HCT116 (cell line): Measurements from ENCODE around the gene EGR4. TPM values are rescaled to one million over a fixed set of nuclear protein-coding genes. Genes with fewer than 3 reads are reported as not detected.

Source experiments
- ATAC-seq: fragments of 200-7000 bp; cut with Tn5 transposase; 2 replicates; pipeline ENCODE4 v1.9.1; 2020; ENCODE audit warnings: mild to moderate bottlenecking, moderate library complexity
- BruUV-seq: library from RNA; stranded (reverse); fragments of 400-500 nt; replicated peaks from 2 replicates; lab custom pipeline; 2021; lab: Mats Ljungman, UMichigan
- CTCF ChIA-PET: fragments of 300-600 bp; sonication (Branson Sonifier 250); formaldehyde crosslinking; loops from one replicate; lab custom pipeline; 2021; ENCODE audit warnings: antibody characterized with exemption; lab: Charles Lee
- POLR2A ChIA-PET: fragments of 300-600, 350-600 bp; sonication (Branson Sonifier 250); formaldehyde crosslinking; loops from one replicate; lab custom pipeline; 2021; ENCODE audit warnings: antibody characterized with exemption; lab: Charles Lee
- RAD21 ChIA-PET, 2 experiments: fragments of 300-600 bp; sonication (Branson Sonifier 250); formaldehyde crosslinking; loops; one replicate each; lab custom pipeline; 2023; ENCODE audit warnings: low total read pairs in 2 of 2; ENCODE audit not compliant: uncharacterized antibody in 2 of 2, unreplicated experiment in 2 of 2, low non-redundant PET in 1 of 2; lab: Charles Lee
- DNase-seq: peaks from one replicate; pipeline ENCODE4 v3.0.0-alpha.2; 2010; ENCODE audit warnings: low read depth, low spot score
- H2AFZ ChIP-seq: fragments of 200-600 bp; shearing (Covaris generic), sonication (generic); 2 replicates; pipeline ENCODE4 v1.6.1; 2017; ENCODE audit warnings: low read depth, mixed run types, mixed read lengths, antibody characterized with exemption, low read length; ENCODE audit not compliant: poor library complexity, severe bottlenecking
- H3K27ac ChIP-seq: 2 replicates; pipeline ENCODE4 v1.5.1; 2012; ENCODE audit warnings: low read depth, low read length
- H3K27me3 ChIP-seq: fragments of 200-600 bp; sonication (generic); 2 replicates; pipeline ENCODE4 v1.6.1; 2016; ENCODE audit warnings: mixed run types, low read length, mixed read lengths; ENCODE audit not compliant: insufficient read depth
- H3K36me3 ChIP-seq, 2 experiments: fragments of 200-500 bp in 1 of 2; fragments of 200-600 bp in 1 of 2; sonication (Bioruptor generic) in 1 of 2; sonication (generic) in 1 of 2; 2 replicates each; pipeline versions ENCODE4 v1.5.1 to v1.6.1; 2014 to 2016; ENCODE audit warnings: low read length in 2 of 2, inconsistent platforms in 1 of 2, mixed read lengths in 1 of 2, mixed run types in 1 of 2; ENCODE audit not compliant: insufficient read depth in 2 of 2, control insufficient read depth in 1 of 2
- H3K4me1 ChIP-seq, 2 experiments: fragments of 200-600 bp in 1 of 2; sonication (generic) in 1 of 2; 2 replicates each; pipeline versions ENCODE4 v1.5.1 to v1.6.1; 2012 to 2017; ENCODE audit warnings: low read length in 2 of 2, inconsistent platforms in 1 of 2, mild to moderate bottlenecking in 1 of 2, mixed read lengths in 1 of 2, mixed run types in 1 of 2, moderate library complexity in 1 of 2; ENCODE audit not compliant: insufficient read depth in 2 of 2, control insufficient read depth in 1 of 2
- H3K4me2 ChIP-seq: fragments of 200-600 bp; sonication (generic); 2 replicates; pipeline ENCODE4 v1.6.1; 2017; ENCODE audit warnings: mixed run types, low read length, mixed read lengths
- H3K4me3 ChIP-seq, 2 experiments: fragments of 200-600 bp in 1 of 2; sonication (generic) in 1 of 2; replicated peaks in 1 of 2; 2 replicates each; pipeline ENCODE4 v1.5.1; 2011 to 2016; ENCODE audit warnings: low read length in 2 of 2, control low read depth in 1 of 2, low read depth in 1 of 2, mild to moderate bottlenecking in 1 of 2, mixed read lengths in 1 of 2, mixed run types in 1 of 2
- H3K79me2 ChIP-seq: fragments of 200-600 bp; sonication (generic); 2 replicates; pipeline ENCODE4 v1.6.1; 2017; ENCODE audit warnings: mild to moderate bottlenecking, mixed run types, low read length, moderate library complexity, mixed read lengths; ENCODE audit not compliant: insufficient read depth
- H3K9ac ChIP-seq: fragments of 200-600 bp; sonication (generic); 2 replicates; pipeline ENCODE4 v1.6.1; 2016; ENCODE audit warnings: low read length, mixed read lengths
- H3K9me2 ChIP-seq: fragments of 200-600 bp; sonication (generic), shearing (Covaris generic); 2 replicates; pipeline ENCODE4 v1.6.1; 2017; ENCODE audit warnings: mixed run types, mild to moderate bottlenecking, moderate library complexity; ENCODE audit not compliant: insufficient read depth
- H3K9me3 ChIP-seq, 2 experiments: fragments of 200-500 bp in 1 of 2; fragments of 200-600 bp in 1 of 2; sonication (Bioruptor generic) in 1 of 2; sonication (generic) in 1 of 2; 2 replicates each; pipeline ENCODE4 v1.6.1; 2014 to 2017; ENCODE audit warnings: low read length in 2 of 2, mixed read lengths in 2 of 2, inconsistent platforms in 1 of 2, low read depth in 1 of 2, mild to moderate bottlenecking in 1 of 2, mixed run types in 1 of 2, moderate library complexity in 1 of 2; ENCODE audit not compliant: control insufficient read depth in 1 of 2, insufficient read depth in 1 of 2
- H4K20me1 ChIP-seq: fragments of 200-600 bp; sonication (generic), shearing (Covaris generic); 2 replicates; pipeline ENCODE4 v1.6.1; 2017; ENCODE audit warnings: mixed run types, mild to moderate bottlenecking, moderate library complexity; ENCODE audit not compliant: insufficient read depth
- ATF3 ChIP-seq: IDR thresholded peaks from 2 replicates; pipeline ENCODE4 v1.6.1; 2012
- CBX3 ChIP-seq: IDR thresholded peaks from 2 replicates; pipeline ENCODE4 v1.6.1; 2012; ENCODE audit warnings: low read depth
- CEBPB ChIP-seq: IDR thresholded peaks from 2 replicates; pipeline ENCODE4 v1.6.1; 2012; ENCODE audit warnings: low read depth
- CTCF ChIP-seq, 3 experiments: fragments of 200-600 bp in 1 of 3; sonication (generic) in 1 of 3; IDR thresholded peaks in 2 of 3; conservative IDR thresholded peaks in 1 of 3; 2 replicates each; pipeline ENCODE4 v1.5.1; 2012 to 2017; ENCODE audit warnings: low read depth in 2 of 3, low read length in 2 of 3, antibody characterized with exemption in 1 of 3, borderline replicate concordance in 1 of 3, control low read depth in 1 of 3, mild to moderate bottlenecking in 1 of 3, mixed read lengths in 1 of 3, mixed run types in 1 of 3, moderate library complexity in 1 of 3; ENCODE audit not compliant: insufficient read depth in 1 of 3
- EGR1 ChIP-seq: IDR thresholded peaks from 2 replicates; pipeline ENCODE4 v1.6.1; 2012; ENCODE audit warnings: low read depth
- EZH2phosphoT487 ChIP-seq: fragments of 200-600 bp; IDR thresholded peaks from 2 replicates; pipeline ENCODE4 v1.6.1; 2018; ENCODE audit warnings: antibody characterized with exemption, borderline replicate concordance
- FOSL1 ChIP-seq: IDR thresholded peaks from 2 replicates; pipeline ENCODE4 v1.6.1; 2012; ENCODE audit warnings: low read depth
- MAX ChIP-seq: IDR thresholded peaks from 2 replicates; pipeline ENCODE4 v1.6.1; 2012
- POLR2A ChIP-seq: IDR thresholded peaks from 2 replicates; pipeline ENCODE4 v1.7.0; 2011; ENCODE audit warnings: borderline replicate concordance; ENCODE audit not compliant: insufficient read depth, insufficient read length; ENCODE audit errors: extremely low read depth
- POLR2AphosphoS5 ChIP-seq: IDR thresholded peaks from 2 replicates; pipeline ENCODE4 v1.6.1; 2011; ENCODE audit warnings: mild to moderate bottlenecking, low read depth, low read length, moderate library complexity
- RAD21 ChIP-seq: IDR thresholded peaks from 2 replicates; pipeline ENCODE4 v1.6.1; 2012; ENCODE audit warnings: low read depth, mild to moderate bottlenecking
- SIN3A ChIP-seq: IDR thresholded peaks from 2 replicates; pipeline ENCODE4 v1.6.1; 2012; ENCODE audit warnings: low read depth
- SP1 ChIP-seq: IDR thresholded peaks from 2 replicates; pipeline ENCODE4 v1.6.1; 2012; ENCODE audit warnings: low read depth
- TCF7L2 ChIP-seq: IDR thresholded peaks from 2 replicates; pipeline ENCODE4 v1.7.0; 2011; ENCODE audit warnings: borderline replicate concordance, inconsistent platforms; ENCODE audit not compliant: insufficient read depth, insufficient read length; ENCODE audit errors: extremely low read depth
- ZBTB33 ChIP-seq: IDR thresholded peaks from 2 replicates; pipeline ENCODE4 v1.6.1; 2011; ENCODE audit warnings: mild to moderate bottlenecking, low read length, moderate library complexity; ENCODE audit not compliant: insufficient replicate concordance; ENCODE audit errors: extremely low read depth
- ZNF274 ChIP-seq: fragments of 200-500 bp; sonication (Bioruptor generic); IDR thresholded peaks from 2 replicates; pipeline ENCODE4 v1.6.1; 2014; ENCODE audit warnings: mild to moderate bottlenecking, low read depth, low read length, inconsistent platforms
- intact Hi-C: fragments of 100-400 bp; cut with micrococcal nuclease; formaldehyde crosslinking; loops from 2 replicates; pipeline ENCODE4 v1.10.0; 2022
- total RNA-seq: library from RNA; stranded (reverse); gene quantifications from one replicate; pipeline ENCODE4 v1.2.1, GENCODE V29; 2021; ENCODE audit not compliant: unreplicated experiment
- TF ChIP-seq, protein P1 (sequence below): IDR thresholded peaks from 2 replicates; pipeline ENCODE4 v1.6.1; 2012; ENCODE audit warnings: low read depth

The EGR4 gene
- total RNA-seq, 1 experiment from 2014 or later, result 0.37 TPM

DNA sequence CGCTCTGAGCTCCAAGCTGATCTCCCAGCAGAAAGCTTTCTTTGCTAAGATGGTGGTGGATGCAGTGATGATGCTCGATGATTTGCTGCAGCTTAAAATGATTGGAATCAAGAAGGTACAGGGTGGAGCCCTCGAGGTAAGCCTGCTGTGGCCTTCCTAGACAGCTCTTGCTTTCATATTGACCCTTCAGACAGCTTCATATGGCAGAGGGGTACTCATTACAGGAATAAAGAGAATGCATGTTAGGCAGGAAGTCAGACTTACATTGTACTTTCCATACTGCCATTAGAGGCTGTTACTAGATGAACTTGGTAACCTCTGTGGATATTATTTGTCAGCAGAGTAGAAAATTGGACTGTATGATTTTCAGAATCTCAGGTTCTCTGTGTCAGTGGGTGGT, 48.8 kb downstream of the EGR4 start (continued):
- TF ChIP-seq POLR2A, result no peak
- TF ChIP-seq, all 23 proteins: peak for 0

DNA sequence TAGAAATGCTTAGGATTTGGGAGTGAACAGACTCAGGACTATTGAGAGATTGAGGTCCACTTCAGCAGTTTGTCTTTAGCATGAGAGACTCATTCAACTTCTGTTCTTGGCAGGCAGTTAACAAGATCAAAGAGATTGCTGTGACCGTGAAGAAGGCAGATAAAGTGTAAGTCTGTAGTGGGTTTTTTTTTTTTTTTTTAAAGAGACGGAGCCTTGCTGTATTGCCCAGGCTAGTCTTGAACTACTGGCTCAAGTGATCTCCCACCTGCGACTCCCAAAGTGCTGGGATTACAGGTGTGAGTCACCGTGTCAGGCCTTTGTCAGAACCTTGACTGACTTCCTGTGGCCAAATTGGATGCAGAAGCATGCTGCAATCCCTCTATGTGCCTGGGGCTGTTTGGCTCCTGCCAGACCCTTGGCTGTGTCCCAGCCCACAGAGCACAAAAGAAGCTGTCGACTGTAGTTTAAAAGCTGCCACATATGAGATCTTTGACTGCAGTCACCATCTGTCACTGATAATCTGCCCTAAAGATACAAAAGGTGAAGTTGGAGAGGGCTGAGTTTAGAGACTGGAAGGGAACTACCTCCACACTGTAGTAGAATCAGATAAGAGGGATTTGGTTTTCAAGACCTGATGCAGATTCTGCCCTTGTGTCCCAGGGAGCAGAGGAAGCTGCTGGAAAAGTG, 49.3 kb downstream of the EGR4 start:
- Histone ChIP-seq H3K27me3 (no peaks in the 10 kb centered on the region), H2AFZ (no peak overlapping the region), H4K20me1 (peaks cover 35% of the 10 kb centered on the region; the same call in 1 of the 2 replicates), H3K4me3 (no peak overlapping the region), H3K4me1 (no peaks in the 10 kb centered on the region), H3K36me3 (peaks cover 77 to 83% of the 10 kb centered on the region in 2 experiments), H3K9me2 (no peaks in the 10 kb centered on the region), H3K9ac (no peak overlapping the region), H3K79me2 (peaks cover 97% of the 10 kb centered on the region), H3K27ac (no peak overlapping the region), H3K9me3 (no peaks in the 10 kb centered on the region), H3K4me2 (no peak overlapping the region)
- DNase-seq, result no peak
- RAD21 ChIA-PET, result no interaction called here
- POLR2A ChIA-PET, result interaction anchor here (0.9 to 1.8 kb wide), 3 partner anchors 10 to 14 kb away, joined by 3 to 6 read pairs (median 3); partner anchors contain the start of gene CCT7
- TSS peak; percentile 1 for BruUV-seq
- intact Hi-C loops, result no loop called here
- ATAC-seq, result peak; percentile 40; the same call in 1 of the 2 replicates
- CTCF ChIA-PET, result interaction anchor here (0.6 to 1.6 kb wide), 2 partner anchors 32 to 61 kb away, joined by 3 to 5 read pairs; no protein-coding TSS in a partner anchor
- TF ChIP-seq MAX, result no peak
- TF ChIP-seq, protein P1, sequence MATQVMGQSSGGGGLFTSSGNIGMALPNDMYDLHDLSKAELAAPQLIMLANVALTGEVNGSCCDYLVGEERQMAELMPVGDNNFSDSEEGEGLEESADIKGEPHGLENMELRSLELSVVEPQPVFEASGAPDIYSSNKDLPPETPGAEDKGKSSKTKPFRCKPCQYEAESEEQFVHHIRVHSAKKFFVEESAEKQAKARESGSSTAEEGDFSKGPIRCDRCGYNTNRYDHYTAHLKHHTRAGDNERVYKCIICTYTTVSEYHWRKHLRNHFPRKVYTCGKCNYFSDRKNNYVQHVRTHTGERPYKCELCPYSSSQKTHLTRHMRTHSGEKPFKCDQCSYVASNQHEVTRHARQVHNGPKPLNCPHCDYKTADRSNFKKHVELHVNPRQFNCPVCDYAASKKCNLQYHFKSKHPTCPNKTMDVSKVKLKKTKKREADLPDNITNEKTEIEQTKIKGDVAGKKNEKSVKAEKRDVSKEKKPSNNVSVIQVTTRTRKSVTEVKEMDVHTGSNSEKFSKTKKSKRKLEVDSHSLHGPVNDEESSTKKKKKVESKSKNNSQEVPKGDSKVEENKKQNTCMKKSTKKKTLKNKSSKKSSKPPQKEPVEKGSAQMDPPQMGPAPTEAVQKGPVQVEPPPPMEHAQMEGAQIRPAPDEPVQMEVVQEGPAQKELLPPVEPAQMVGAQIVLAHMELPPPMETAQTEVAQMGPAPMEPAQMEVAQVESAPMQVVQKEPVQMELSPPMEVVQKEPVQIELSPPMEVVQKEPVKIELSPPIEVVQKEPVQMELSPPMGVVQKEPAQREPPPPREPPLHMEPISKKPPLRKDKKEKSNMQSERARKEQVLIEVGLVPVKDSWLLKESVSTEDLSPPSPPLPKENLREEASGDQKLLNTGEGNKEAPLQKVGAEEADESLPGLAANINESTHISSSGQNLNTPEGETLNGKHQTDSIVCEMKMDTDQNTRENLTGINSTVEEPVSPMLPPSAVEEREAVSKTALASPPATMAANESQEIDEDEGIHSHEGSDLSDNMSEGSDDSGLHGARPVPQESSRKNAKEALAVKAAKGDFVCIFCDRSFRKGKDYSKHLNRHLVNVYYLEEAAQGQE, result no peak
- no peak for TF ChIP-seq SIN3A
- no peak for TF ChIP-seq TCF7L2
- no peak for TF ChIP-seq CEBPB
- no peak for TF ChIP-seq ATF3
- no peak for TF ChIP-seq EGR1
- TF ChIP-seq EZH2phosphoT487, result no peak
- TF ChIP-seq SP1, result no peak
- no peak for TF ChIP-seq CBX3
- no peak for TF ChIP-seq FOSL1
- no peak for TF ChIP-seq ZNF274
- TF ChIP-seq CTCF (IDR thresholded peaks at IDR 0.05 in 2 of 3, conservative IDR thresholded peaks at IDR 0.05 in 1 of 3; ENCODE audit: borderline replicate concordance in 1 of 3, insufficient read depth in 1 of 3, low read depth in 2 of 3, low read length in 2 of 3), result no peak
- TF ChIP-seq POLR2AphosphoS5, result no peak
- TF ChIP-seq RAD21, result no peak
- no peak for TF ChIP-seq ZBTB33
